ENCODE measurements around the gene PIK3AP1.
A peak's percentile ranks its signal among the peaks of the same experiment; 100 is the strongest.

Gene PIK3AP1

DNA sequence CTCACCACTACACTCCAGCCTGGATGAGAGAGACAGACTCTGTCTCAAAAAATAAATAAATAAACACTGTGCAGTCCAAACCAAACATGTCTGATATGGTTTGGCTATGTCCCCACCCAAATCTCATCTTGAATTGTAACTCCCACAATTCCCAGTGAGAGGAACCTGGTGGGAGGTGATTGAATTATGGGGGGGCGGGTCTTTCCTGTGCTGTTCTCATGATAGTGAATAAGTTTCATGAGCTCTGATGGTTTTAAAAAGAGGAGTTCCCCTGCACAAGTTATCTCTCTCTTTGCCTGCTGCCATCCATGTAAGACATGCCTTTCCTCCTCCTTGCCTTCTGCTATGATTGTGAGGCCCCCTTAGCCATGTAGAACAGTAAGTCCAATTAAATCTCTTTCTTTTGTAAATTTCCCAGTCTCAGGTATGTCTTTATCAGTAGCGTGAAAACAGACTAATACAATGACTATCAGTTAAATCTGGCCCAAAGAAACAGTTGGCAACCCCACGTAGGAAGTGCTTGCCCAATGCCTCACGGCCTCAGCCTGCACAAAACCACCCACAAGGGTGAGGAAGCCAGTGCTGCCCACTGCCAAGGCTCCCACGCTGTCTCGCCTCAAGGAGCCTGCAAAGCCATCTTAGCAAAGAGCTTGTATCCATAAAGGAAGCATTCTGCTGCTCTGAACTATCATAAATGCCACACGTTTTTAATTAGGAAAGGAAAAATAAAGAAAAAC, 64.7 kb downstream of the PIK3AP1 start:
- H3K4me1 Mint-ChIP-seq: peaks cover 19% of the 10 kb centered on the region
- no peak overlapping the region for H3K27ac Mint-ChIP-seq
- H3K4me3 Mint-ChIP-seq: no peak overlapping the region

DNA sequence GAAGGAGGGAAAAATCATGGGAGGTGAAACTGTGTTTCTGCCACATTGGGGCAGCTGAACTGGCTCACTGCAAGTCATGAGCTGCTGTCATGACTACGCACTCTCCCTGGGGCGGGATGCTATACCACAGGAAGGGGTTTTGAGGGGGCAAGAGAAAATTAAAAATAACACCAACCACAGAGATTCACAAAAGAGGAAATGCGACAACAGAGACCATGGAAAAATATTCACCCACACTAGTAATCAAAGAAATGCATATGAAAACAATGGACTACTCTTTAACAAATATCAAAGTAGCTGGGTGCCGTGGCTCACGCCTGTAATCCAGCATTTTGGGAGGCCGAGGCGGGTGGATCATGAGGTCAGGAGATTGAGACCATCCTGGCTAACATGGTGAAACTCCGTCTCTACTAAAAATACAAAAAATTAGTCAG, 68.3 kb downstream of the PIK3AP1 start:
- Mint-ChIP-seq H3K27ac (no peak overlapping the region), H3K27me3 (no peaks in the 10 kb centered on the region), H3K4me1 (peaks cover 28% of the 10 kb centered on the region), H3K4me3 (peak overlapping the region; percentile 6), H3K9me3 (peaks cover 5% of the 10 kb centered on the region), H3K36me3 (peaks cover 5% of the 10 kb centered on the region)

More for the DNA sequence above, 64.7 kb downstream of the PIK3AP1 start:
- peaks cover 5% of the 10 kb centered on the region for H3K36me3 Mint-ChIP-seq
- H3K9me3 Mint-ChIP-seq: peaks cover 5% of the 10 kb centered on the region
- no peaks in the 10 kb centered on the region for H3K27me3 Mint-ChIP-seq

DNA sequence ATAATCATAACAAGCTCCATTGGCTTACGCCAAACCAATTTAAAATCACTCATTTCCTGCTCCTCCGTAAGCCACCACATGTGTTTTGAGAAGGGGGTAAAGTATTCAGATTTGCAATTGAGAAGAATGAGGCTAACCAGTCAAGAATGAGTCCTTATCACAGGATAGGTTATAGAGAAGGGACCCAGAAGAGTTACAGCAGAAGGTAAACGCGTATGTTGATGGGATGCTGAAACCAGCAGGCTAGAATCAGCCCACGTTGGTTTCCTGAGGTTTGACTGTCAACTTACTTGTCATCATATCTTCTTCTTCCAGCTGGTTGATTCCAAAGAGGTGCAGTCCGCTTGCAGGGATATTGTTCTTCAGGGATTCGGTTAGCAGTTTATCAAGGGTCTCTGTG, 69.4 kb downstream of the PIK3AP1 start:
- no peaks in the 10 kb centered on the region for H3K27me3 Mint-ChIP-seq
- H3K9me3 Mint-ChIP-seq: peaks cover 5% of the 10 kb centered on the region
- H3K27ac Mint-ChIP-seq: no peak overlapping the region
- H3K4me3 Mint-ChIP-seq: no peak overlapping the region
- H3K36me3 Mint-ChIP-seq: peaks cover 5% of the 10 kb centered on the region
- H3K4me1 Mint-ChIP-seq: peaks cover 28% of the 10 kb centered on the region

DNA sequence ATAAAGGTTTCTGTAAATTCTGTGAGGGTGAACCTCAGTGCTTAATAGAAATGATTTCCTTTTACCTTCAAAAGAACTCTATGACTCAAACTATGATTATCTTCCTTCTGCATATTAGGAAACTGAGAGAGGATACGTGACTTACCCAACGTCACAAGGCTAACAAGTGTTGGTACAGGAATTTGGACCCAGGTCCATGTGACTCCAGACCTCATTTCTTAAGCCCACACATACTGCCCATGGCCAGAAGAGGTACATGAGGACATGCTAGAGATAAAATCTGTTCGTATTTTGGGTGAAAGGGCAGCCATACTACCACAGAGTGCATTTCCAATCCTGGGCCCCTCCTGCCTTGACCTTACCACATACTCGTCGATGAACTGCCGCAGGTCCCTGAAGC, 72.0 kb downstream of the PIK3AP1 start:
- H3K9me3 Mint-ChIP-seq: no peaks in the 10 kb centered on the region
- H3K27ac Mint-ChIP-seq: no peak overlapping the region
- no peak overlapping the region for H3K4me3 Mint-ChIP-seq
- no peaks in the 10 kb centered on the region for H3K27me3 Mint-ChIP-seq
- peaks cover 23% of the 10 kb centered on the region for H3K4me1 Mint-ChIP-seq
- no peaks in the 10 kb centered on the region for H3K36me3 Mint-ChIP-seq

DNA sequence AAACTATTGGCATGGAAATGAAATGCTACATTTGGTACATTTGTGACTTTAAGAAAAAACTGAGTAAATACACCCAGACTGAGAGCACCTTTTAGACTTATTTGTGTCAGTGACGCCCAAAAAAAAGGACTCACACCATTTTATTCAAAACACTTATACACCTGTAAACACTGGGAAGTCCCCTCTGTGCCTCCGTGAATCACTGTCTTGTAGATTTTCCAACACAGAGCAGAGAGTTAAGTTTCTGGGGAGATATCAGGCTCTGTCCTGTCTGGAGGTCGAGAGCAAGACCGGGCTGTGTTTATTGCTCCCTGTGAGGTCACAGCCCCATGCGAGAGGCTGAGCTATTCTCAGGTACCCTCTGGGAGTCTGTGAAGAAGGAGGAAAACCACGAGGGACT, 72.8 kb downstream of the PIK3AP1 start:
- H3K27me3 Mint-ChIP-seq: no peaks in the 10 kb centered on the region
- H3K36me3 Mint-ChIP-seq: no peaks in the 10 kb centered on the region
- H3K4me1 Mint-ChIP-seq: peaks cover 23% of the 10 kb centered on the region
- no peaks in the 10 kb centered on the region for H3K9me3 Mint-ChIP-seq
- H3K4me3 Mint-ChIP-seq: no peak overlapping the region
- H3K27ac Mint-ChIP-seq: peak overlapping the region; percentile 14

DNA sequence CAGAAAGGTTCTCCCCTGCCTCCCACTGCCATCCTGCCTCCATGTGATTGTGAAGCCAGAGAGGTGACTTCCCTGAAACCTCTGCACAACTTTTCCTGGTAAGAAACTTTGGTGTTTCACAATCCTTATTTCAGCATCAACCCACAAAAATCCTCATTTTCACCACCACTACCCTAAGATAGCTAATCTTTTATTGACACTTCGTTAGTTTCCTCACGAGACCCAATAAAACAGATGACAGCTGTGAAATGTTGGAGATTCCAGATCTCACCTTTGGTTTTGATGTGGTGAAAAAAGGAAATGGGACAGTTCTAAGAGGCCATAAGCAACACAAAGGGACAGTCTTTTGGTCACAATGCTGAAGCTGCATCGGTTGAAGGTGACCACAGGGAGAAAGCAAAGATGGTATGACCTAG, 73.6 kb downstream of the PIK3AP1 start:
- peaks cover 19% of the 10 kb centered on the region for H3K4me1 Mint-ChIP-seq
- H3K9me3 Mint-ChIP-seq: no peaks in the 10 kb centered on the region
- H3K4me3 Mint-ChIP-seq: no peak overlapping the region
- no peaks in the 10 kb centered on the region for H3K36me3 Mint-ChIP-seq
- H3K27ac Mint-ChIP-seq: no peak overlapping the region
- no peaks in the 10 kb centered on the region for H3K27me3 Mint-ChIP-seq

DNA sequence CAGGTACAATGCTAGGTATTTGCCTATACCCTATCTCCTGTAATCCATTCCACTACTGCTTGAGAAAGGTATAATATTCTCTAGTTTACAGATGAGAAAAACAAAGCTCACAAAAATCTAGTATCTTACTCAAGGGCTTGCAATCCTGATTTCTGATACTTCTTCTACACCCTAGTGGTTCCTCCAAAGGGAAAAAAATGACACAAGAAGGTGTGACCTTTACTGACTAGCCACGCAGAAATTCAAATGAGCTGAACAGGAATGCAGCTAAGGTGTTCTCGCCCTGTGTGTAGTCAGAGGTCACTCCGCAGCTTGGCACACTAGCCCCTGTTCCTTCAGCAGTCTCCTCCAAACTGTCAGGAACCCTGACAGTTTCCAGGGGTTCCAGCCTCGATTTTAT, 74.0 kb downstream of the PIK3AP1 start:
- peaks cover 15% of the 10 kb centered on the region for H3K4me1 Mint-ChIP-seq
- H3K4me3 Mint-ChIP-seq: no peak overlapping the region
- H3K36me3 Mint-ChIP-seq: no peaks in the 10 kb centered on the region

DNA sequence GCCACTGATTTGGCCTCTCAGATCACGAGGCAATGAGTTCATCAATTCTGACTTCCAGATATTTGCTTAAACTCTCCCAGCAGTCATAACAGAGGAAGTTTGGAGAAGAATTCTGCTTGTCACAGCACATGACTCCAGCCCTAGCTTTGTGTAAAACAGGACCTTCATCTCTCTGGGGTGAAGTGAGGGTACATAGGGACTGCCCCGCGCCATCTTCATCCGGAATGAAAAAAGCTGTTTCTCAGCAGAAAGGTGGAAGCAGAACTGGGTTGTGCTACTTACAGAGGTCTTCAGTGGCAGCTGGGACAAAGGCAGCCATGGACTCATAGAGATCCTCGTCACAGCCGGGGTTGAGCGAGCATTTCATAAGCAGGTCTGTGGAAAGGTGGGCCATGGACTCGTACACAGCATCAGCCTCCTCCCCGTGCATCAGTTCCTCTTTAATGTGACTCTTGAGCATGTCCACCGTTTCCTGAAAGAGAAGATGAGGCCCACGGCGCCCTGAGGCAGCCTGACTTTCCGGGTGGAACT, 75.1 kb downstream of the PIK3AP1 start:
- Mint-ChIP-seq H3K4me1 (peaks cover 5% of the 10 kb centered on the region), H3K36me3 (no peaks in the 10 kb centered on the region), H3K4me3 (no peak overlapping the region), H3K9me3 (no peaks in the 10 kb centered on the region), H3K27ac (no peak overlapping the region), H3K27me3 (no peaks in the 10 kb centered on the region)

More for the DNA sequence above, 74.0 kb downstream of the PIK3AP1 start:
- no peak overlapping the region for H3K27ac Mint-ChIP-seq
- H3K27me3 Mint-ChIP-seq: no peaks in the 10 kb centered on the region
- H3K9me3 Mint-ChIP-seq: no peaks in the 10 kb centered on the region

DNA sequence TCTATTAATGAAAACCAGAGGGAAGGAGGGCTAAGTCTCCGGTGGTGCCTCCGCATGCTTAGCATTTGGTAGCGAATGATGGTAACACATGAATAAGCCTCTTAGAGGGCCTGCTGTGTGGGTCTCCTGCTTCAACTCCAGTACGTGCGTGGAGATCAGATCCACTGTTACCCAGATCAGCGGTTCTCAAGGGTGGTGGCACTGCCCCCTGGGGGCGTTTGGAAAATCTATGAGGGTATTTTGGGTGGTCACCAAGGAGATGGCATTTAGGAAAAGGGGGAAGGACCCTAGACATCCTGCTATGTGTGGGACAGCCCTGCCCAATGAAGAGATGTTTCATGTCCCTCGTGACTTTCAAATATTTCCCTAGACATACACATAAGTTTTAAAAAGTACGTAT, 76.4 kb downstream of the PIK3AP1 start:
- H3K27ac Mint-ChIP-seq: no peak overlapping the region
- no peaks in the 10 kb centered on the region for H3K9me3 Mint-ChIP-seq
- H3K27me3 Mint-ChIP-seq: no peaks in the 10 kb centered on the region
- no peak overlapping the region for H3K4me3 Mint-ChIP-seq
- peaks cover 5% of the 10 kb centered on the region for H3K4me1 Mint-ChIP-seq
- H3K36me3 Mint-ChIP-seq: no peaks in the 10 kb centered on the region

DNA sequence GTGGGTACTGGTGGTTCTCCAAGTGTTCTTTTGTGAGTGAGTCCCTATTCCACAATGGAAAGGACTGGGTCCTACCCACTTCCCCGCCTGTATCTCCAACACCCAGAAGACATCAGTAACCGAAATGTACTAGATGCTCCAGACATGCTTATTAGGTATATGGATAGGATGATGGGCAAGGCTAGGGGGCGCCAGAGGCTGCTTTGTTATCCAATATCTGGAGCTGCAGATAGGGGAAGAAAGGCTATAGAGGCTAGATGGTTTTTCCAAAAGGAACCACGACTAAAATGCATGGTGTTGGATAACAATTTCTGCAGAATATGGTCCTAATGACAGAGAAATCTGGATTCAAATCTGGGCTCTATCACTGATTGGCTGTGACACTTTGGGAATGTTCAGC, 77.3 kb downstream of the PIK3AP1 start:
- Mint-ChIP-seq H3K4me3 (no peak overlapping the region), H3K9me3 (no peaks in the 10 kb centered on the region), H3K27me3 (no peaks in the 10 kb centered on the region), H3K4me1 (peaks cover 5% of the 10 kb centered on the region), H3K27ac (no peak overlapping the region), H3K36me3 (no peaks in the 10 kb centered on the region)

DNA sequence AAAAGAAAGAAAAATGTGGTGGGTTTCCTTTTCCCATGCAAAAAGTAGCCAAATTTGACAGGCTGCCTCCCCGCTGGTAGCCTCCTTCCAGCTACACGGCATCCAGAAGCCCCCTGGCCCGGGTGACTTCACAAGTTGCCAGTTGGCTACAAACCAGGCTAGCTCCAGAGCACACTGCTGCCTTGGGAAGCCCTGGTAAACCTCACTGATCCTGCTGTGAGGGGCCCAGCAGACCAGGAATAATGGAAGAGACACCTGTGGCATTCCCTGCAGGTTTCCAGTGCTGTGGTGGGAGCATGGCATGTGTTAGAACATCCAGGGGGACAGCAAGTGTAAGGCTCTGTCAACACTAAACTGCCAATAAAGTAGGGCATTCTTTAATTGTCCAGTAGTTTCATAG, 77.8 kb downstream of the PIK3AP1 start:
- H3K27me3 Mint-ChIP-seq: no peaks in the 10 kb centered on the region
- H3K4me3 Mint-ChIP-seq: no peak overlapping the region
- no peak overlapping the region for H3K27ac Mint-ChIP-seq
- peaks cover 3% of the 10 kb centered on the region for H3K4me1 Mint-ChIP-seq
- no peaks in the 10 kb centered on the region for H3K9me3 Mint-ChIP-seq
- H3K36me3 Mint-ChIP-seq: no peaks in the 10 kb centered on the region

DNA sequence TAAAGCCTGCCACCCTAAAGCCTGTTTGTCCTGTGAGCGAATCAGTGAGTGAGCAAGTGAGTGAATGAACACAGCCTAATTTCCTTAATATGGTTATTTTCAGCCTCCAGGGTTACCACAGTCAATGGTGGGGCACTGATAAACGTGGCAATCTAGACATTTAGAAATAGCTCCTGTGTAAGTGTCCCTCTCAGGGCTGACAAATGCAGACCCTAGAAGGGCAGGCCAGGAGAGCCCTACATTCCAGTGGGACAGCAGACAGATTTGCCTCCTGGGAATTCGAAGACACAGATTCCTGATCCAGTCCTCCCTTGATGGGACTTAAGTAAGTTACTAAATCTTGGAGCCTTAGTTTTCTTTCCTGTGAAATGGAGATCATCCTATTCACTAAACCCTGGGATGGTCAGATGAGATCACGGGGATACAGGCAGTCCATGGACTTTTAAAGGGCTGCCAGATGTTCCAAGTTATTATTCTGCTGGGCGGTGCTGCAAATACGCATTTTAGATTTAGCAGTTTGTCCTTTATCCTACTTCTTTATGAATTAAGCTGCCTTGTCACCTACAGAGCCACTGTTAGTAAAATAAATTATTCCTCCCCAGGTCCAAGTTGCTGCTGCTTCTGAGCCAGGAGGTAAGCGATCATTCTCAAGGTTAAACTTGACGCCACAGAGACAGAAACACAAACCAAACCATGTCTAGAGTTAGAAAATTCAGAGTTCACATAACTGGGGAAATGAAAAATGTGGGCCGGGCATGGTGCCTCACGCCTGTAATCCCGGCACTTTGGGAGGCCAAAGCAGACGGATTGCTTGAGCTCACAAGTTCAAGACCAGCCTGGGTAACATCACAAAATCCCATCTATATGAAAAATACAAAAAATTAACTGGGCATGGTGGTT, 78.7 kb downstream of the PIK3AP1 start:
- H3K4me3 Mint-ChIP-seq: no peak overlapping the region
- no peaks in the 10 kb centered on the region for H3K4me1 Mint-ChIP-seq
- H3K27ac Mint-ChIP-seq: no peak overlapping the region
- H3K36me3 Mint-ChIP-seq: no peaks in the 10 kb centered on the region
- no peaks in the 10 kb centered on the region for H3K9me3 Mint-ChIP-seq
- H3K27me3 Mint-ChIP-seq: no peaks in the 10 kb centered on the region

DNA sequence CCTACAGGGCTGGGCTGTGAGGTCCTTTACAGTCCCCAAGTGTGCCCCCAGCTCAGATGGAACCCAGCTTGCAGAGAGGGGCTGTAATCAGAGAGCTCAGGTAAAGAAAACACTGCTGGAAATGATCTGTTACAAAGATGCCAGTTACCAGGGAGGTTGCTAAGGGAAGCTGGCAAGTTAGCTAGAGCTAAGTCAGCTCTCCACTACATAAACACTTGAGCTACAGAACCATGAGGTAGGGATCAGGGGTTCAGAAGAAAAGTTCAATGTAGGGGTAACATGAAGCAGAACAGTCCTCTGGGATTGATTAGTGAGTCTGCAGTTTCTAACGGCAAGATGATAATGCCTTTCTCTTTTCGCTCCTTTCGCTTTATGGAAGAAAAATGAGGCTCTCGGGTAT, 80.4 kb downstream of the PIK3AP1 start:
- Mint-ChIP-seq H3K27me3 (no peaks in the 10 kb centered on the region), H3K27ac (no peak overlapping the region), H3K4me1 (no peaks in the 10 kb centered on the region), H3K36me3 (no peaks in the 10 kb centered on the region), H3K4me3 (no peak overlapping the region), H3K9me3 (no peaks in the 10 kb centered on the region)

DNA sequence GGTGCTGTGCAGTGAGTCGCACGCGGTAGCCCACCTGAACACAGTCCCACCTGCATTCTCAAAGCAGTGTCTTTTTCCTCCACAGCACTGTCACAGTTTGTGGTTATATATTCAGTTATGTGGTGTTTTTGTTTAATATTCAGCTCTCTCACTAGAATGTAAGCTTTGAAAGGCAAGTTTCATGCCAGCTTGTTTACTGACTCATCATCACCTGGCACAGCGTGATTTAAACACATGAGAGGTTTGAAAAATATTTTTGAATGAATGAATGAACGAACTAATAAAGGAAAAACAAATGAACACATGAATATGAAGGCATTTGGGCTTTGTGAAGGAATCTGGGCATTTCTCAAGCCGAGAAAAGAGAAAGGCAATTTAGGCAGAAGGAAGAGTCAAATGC, 81.6 kb downstream of the PIK3AP1 start:
- Mint-ChIP-seq H3K4me3 (no peak overlapping the region), H3K36me3 (no peaks in the 10 kb centered on the region), H3K27ac (no peak overlapping the region)

DNA sequence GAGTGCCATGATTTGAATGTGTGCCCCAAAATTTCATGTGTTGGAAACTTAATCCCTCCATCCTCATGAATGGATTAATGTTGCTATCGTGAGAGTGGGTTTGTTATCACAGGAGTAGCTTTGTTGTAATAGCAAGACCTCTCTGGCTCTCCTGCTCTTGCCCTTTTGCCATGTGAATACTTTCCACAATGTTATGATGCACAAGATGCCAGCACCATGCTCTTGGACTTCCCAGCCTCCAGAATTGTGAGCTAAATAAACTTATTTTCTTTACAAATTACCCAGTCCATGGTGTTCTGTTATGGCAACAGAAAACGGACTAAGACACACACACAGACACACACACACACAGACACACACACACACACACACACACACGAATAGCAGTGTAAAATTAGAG, 82.2 kb downstream of the PIK3AP1 start:
- Mint-ChIP-seq H3K27me3 (no peaks in the 10 kb centered on the region), H3K27ac (no peak overlapping the region), H3K4me3 (no peak overlapping the region), H3K36me3 (no peaks in the 10 kb centered on the region), H3K4me1 (no peaks in the 10 kb centered on the region), H3K9me3 (no peaks in the 10 kb centered on the region)

More for the DNA sequence above, 81.6 kb downstream of the PIK3AP1 start:
- no peaks in the 10 kb centered on the region for H3K9me3 Mint-ChIP-seq
- no peaks in the 10 kb centered on the region for H3K27me3 Mint-ChIP-seq
- H3K4me1 Mint-ChIP-seq: no peaks in the 10 kb centered on the region

DNA sequence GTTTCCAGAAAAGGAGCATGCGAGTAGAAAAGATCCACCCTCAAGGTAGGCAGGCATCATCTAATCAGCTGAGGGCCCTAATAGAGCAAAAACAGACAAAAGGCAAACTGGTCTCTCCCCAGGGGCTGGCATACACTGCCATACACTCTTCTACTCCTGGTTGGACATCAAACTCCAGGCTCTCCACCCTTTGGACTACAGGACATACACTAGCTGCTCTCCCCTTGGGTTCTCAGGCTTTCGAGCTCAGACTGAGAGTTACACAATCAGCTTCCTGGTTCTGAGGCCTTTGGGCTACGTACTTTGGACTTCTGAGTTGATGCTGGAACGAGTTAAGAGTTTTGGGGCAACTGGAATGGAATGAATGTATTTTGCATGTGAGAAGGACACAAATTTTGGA, 82.6 kb downstream of the PIK3AP1 start:
- Mint-ChIP-seq H3K9me3 (no peaks in the 10 kb centered on the region), H3K27ac (no peak overlapping the region), H3K4me1 (no peaks in the 10 kb centered on the region)

More for the DNA sequence above, 82.6 kb downstream of the PIK3AP1 start:
- Mint-ChIP-seq H3K4me3 (no peak overlapping the region), H3K36me3 (no peaks in the 10 kb centered on the region), H3K27me3 (no peaks in the 10 kb centered on the region)
